Smooth muscle cell (in vitro differentiated cells): ENCODE data around the gene CHPF2. TPM values are rescaled to one million over a fixed set of nuclear protein-coding genes. Genes with fewer than 3 reads are reported as not detected.

Source experiments
- microRNA counts: library from miRNA; unstranded; fragments of <30 nt; microRNA quantifications from one replicate; lab custom pipeline; 2016
- polyA plus RNA-seq: library from polyadenylated mRNA; unstranded; fragments of >200 nt; fragmentation: Nextera tagmentation; extraction: Ambion mirVana; gene quantifications from 2 replicates; pipeline ENCODE4 v1.2.1, GENCODE V29; 2016
- total RNA-seq: library from RNA; depleted of rRNA; stranded (reverse); fragments of >200 nt; gene quantifications from 2 replicates; pipeline ENCODE4 v1.2.3, GENCODE V29; 2014

CHPF2 gene
- total and polyA plus RNA-seq, 2 experiments from 2014 or later, result 42.3 to 70.8 TPM

MicroRNAs encoded within 50 kb of the gene (microRNA counts, 767-probe panel; counts per million panel counts)
- microRNA hsa-miR-671-3p (lab: Ali Mortazavi, UCI), result 183 counts per million
- 183 counts per million for microRNA hsa-miR-671-5p (lab: Ali Mortazavi, UCI)

Other genes with a start within 250 kb of the CHPF2 start
- 3.4 and 6.2 TPM in 2 replicates for gene NOS3, start 241.5 kb upstream of the CHPF2 start, total RNA-seq
- 7.8 and 11.7 TPM in 2 replicates for gene NOS3, start 241.5 kb upstream of the CHPF2 start, polyA plus RNA-seq
- gene ATG9B, start 208.0 kb upstream of the CHPF2 start, total RNA-seq, result 1.7 and 2.6 TPM in 2 replicates
- gene ATG9B, start 208.0 kb upstream of the CHPF2 start, polyA plus RNA-seq, result 6.5 and 16.6 TPM in 2 replicates
- gene ABCB8, start 204.0 kb upstream of the CHPF2 start, total RNA-seq, result 17.3 and 23.4 TPM in 2 replicates
- 24.2 and 27.0 TPM in 2 replicates for gene ABCB8, start 204.0 kb upstream of the CHPF2 start, polyA plus RNA-seq
- 2.2 and 2.3 TPM in 2 replicates for gene ASIC3, start 184.0 kb upstream of the CHPF2 start, total RNA-seq
- 2.0 and 4.7 TPM in 2 replicates for gene ASIC3, start 184.0 kb upstream of the CHPF2 start, polyA plus RNA-seq
- 18.6 and 22.1 TPM in 2 replicates for gene CDK5, start 174.6 kb upstream of the CHPF2 start, total RNA-seq
- gene CDK5, start 174.6 kb upstream of the CHPF2 start, polyA plus RNA-seq, result 36.4 and 50.1 TPM in 2 replicates
- gene SLC4A2, start 172.9 kb upstream of the CHPF2 start, total RNA-seq, result 42.3 and 89.3 TPM in 2 replicates
- gene SLC4A2, start 172.9 kb upstream of the CHPF2 start, polyA plus RNA-seq, result 96.4 and 104 TPM in 2 replicates
- gene FASTK, start 151.7 kb upstream of the CHPF2 start, total RNA-seq, result 92.0 and 100 TPM in 2 replicates
- 177 and 188 TPM in 2 replicates for gene FASTK, start 151.7 kb upstream of the CHPF2 start, polyA plus RNA-seq
- 30.3 and 35.9 TPM in 2 replicates for gene TMUB1, start 149.0 kb upstream of the CHPF2 start, total RNA-seq
- gene TMUB1, start 149.0 kb upstream of the CHPF2 start, polyA plus RNA-seq, result 69.8 and 70.4 TPM in 2 replicates
- 27.2 and 29.8 TPM in 2 replicates for gene AGAP3, start 146.0 kb upstream of the CHPF2 start, total RNA-seq
- 51.4 and 87.3 TPM in 2 replicates for gene AGAP3, start 146.0 kb upstream of the CHPF2 start, polyA plus RNA-seq
- not detected in 2 replicates for gene GBX1, start 64.8 kb upstream of the CHPF2 start, total RNA-seq
- not detected in 2 replicates for gene GBX1, start 64.8 kb upstream of the CHPF2 start, polyA plus RNA-seq
- gene ASB10, start 45.2 kb upstream of the CHPF2 start, total RNA-seq, result not detected in 2 replicates
- gene ASB10, start 45.2 kb upstream of the CHPF2 start, polyA plus RNA-seq, result not detected in 2 replicates
- not detected in 2 replicates for gene H2BK1, start 22.0 kb upstream of the CHPF2 start, total RNA-seq
- not detected in 2 replicates for gene H2BK1, start 22.0 kb upstream of the CHPF2 start, polyA plus RNA-seq
- gene ABCF2, start 5.3 kb upstream of the CHPF2 start, total RNA-seq, result 30.5 and 35.1 TPM in 2 replicates
- gene ABCF2, start 5.3 kb upstream of the CHPF2 start, polyA plus RNA-seq, result 24.2 and 26.5 TPM in 2 replicates
- gene SMARCD3, start 16.2 kb downstream of the CHPF2 start, total RNA-seq, result 35.8 and 44.4 TPM in 2 replicates
- 58.1 and 66.3 TPM in 2 replicates for gene SMARCD3, start 16.2 kb downstream of the CHPF2 start, polyA plus RNA-seq
- 34.7 and 36.9 TPM in 2 replicates for gene NUB1, start 109.3 kb downstream of the CHPF2 start, total RNA-seq
- gene NUB1, start 109.3 kb downstream of the CHPF2 start, polyA plus RNA-seq, result 27.7 and 28.5 TPM in 2 replicates
- 1.3 and 5.6 TPM in 2 replicates for gene WDR86, start 177.6 kb downstream of the CHPF2 start, total RNA-seq
- 4.1 and 8.3 TPM in 2 replicates for gene WDR86, start 177.6 kb downstream of the CHPF2 start, polyA plus RNA-seq
- gene CRYGN, start 207.7 kb downstream of the CHPF2 start, total RNA-seq, result not detected in 2 replicates
- gene CRYGN, start 207.7 kb downstream of the CHPF2 start, polyA plus RNA-seq, result 0.13 and 0.19 TPM in 2 replicates